C4-2B (cell line): ENCODE results near the gene HECW1.

Experiments used
- ZFX ChIP-seq: fragments of 450-650 bp; IDR thresholded peaks from 2 replicates; pipeline ENCODE4 v1.6.1; 2017
- TF ChIP-seq, protein P1 (sequence below): fragments of 450-650 bp; conservative IDR thresholded peaks from 2 replicates; pipeline ENCODE4 v1.5.1; 2017; ENCODE audit warnings: mild to moderate bottlenecking

DNA sequence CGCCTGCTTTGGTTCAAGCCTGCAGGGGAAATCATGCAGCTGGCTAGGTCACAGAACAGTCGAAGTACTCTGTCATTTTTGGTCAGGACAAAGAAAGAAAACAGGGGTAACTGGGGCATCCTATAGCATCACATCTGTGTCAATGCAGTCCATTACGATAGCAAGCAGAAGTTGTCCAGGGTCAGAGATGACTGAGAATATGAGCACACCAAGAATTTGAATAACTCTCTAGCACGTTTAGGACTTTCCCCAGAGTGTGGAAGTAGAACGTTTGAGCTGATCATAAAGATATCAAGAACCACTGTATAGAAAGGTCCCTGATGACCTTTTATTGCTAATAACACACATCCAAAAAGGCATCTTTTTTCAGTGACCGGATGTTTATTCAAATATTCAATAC, 12.7 kb upstream of the HECW1 start:
- TF ChIP-seq, protein P1, sequence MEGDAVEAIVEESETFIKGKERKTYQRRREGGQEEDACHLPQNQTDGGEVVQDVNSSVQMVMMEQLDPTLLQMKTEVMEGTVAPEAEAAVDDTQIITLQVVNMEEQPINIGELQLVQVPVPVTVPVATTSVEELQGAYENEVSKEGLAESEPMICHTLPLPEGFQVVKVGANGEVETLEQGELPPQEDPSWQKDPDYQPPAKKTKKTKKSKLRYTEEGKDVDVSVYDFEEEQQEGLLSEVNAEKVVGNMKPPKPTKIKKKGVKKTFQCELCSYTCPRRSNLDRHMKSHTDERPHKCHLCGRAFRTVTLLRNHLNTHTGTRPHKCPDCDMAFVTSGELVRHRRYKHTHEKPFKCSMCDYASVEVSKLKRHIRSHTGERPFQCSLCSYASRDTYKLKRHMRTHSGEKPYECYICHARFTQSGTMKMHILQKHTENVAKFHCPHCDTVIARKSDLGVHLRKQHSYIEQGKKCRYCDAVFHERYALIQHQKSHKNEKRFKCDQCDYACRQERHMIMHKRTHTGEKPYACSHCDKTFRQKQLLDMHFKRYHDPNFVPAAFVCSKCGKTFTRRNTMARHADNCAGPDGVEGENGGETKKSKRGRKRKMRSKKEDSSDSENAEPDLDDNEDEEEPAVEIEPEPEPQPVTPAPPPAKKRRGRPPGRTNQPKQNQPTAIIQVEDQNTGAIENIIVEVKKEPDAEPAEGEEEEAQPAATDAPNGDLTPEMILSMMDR = no peak
- TF ChIP-seq ZFX = no peak
